ENCODE results near the gene CCZ1B. TPM values are rescaled to one million over a fixed set of nuclear protein-coding genes. Genes with fewer than 3 reads are reported as not detected.
"Not testable (repeated sequence)": the region's sequence is repeated elsewhere in the genome, so short reads cannot be mapped to it uniquely, and the experiment has no call there.

CCZ1B gene
- total RNA-seq (92.8 and 97.1 TPM in 2 replicates), polyA plus RNA-seq (20.3 and 47.4 TPM in 2 replicates), polyA minus RNA-seq (9.2 and 29.2 TPM in 2 replicates)
- total RNA-seq (2013): 93.7 TPM

- DNase-seq: peak; percentile 85
- H3K4me1 Mint-ChIP-seq; H3K79me2 ChIP-seq (ENCODE audit: control insufficient read depth, insufficient read depth, low read length); H3K27me3 ChIP-seq (replicated peaks in 1 of 4; ENCODE audit: control extremely low read depth in 1 of 4, control insufficient read depth in 3 of 4, insufficient read depth in 4 of 4, low read length in 3 of 4); H4K20me1 ChIP-seq (ENCODE audit: control insufficient read depth, insufficient read depth, low read length, poor library complexity, severe bottlenecking); intact Hi-C loops (cut with micrococcal nuclease); H3K9me3 ChIP-seq (ENCODE audit: control extremely low read depth in 1 of 3, control insufficient read depth in 2 of 3, insufficient read depth in 1 of 3, low read length in 2 of 3); H3K9me3 Mint-ChIP-seq (ENCODE audit: insufficient read depth); H3K4me1 ChIP-seq (ENCODE audit: control insufficient read depth in 2 of 2, insufficient read depth in 2 of 2, low read length in 2 of 2); POLR2A ChIA-PET; CTCF ChIA-PET; H3K4me2 ChIP-seq (replicated peaks; ENCODE audit: low read depth, low read length, poor library complexity, severe bottlenecking); H3K36me3 ChIP-seq (replicated peaks in 1 of 2; ENCODE audit: control extremely low read depth in 1 of 2, control insufficient read depth in 1 of 2, extremely low read depth in 1 of 2, insufficient read depth in 2 of 2, low read length in 1 of 2): not testable (repeated sequence)
- TF ChIP-seq CTCF (IDR thresholded peaks at IDR 0.05): peak; percentile 21
- under 1% methylated on average over 18 of the region's 35 CpGs for WGBS (ENCODE audit: insufficient coverage)
- Mint-ChIP-seq H3K27me3 (peaks cover 19% of the 10 kb centered on the region), H3K27ac (peak within 1 kb of the TSS; percentile 92), H3K4me3 (peak within 1 kb of the TSS; percentile 93)
- H2AFZ ChIP-seq (ENCODE audit: insufficient read depth, low read depth, low read length, poor library complexity, severe bottlenecking): peak within 1 kb of the TSS; percentile 80
- H3K4me3 ChIP-seq (ENCODE audit: control extremely low read depth in 1 of 5, extremely low read depth in 1 of 5, insufficient read depth in 1 of 5, low read depth in 2 of 5, low read length in 4 of 5): peak within 1 kb of the TSS in 4 of 5 experiments; percentile 49 to 62 (median 58)
- peak; percentile 94 for ATAC-seq (ENCODE audit: low read depth)
- peak within 1 kb of the TSS; percentile 59 to 60 for H3K27ac ChIP-seq (ENCODE audit: low read length in 2 of 2)
- peak within 1 kb of the TSS; percentile 61 for H3K9ac ChIP-seq (ENCODE audit: low read length)
These were observed at the start of gene CCZ1B for GRCh38 chr7:6826151-6826550. Gene CCZ1B, minus strand, starts transcription at chr7:6826275. Its CDS starts 78 bp downstream, at chr7:6826197.

DNA sequence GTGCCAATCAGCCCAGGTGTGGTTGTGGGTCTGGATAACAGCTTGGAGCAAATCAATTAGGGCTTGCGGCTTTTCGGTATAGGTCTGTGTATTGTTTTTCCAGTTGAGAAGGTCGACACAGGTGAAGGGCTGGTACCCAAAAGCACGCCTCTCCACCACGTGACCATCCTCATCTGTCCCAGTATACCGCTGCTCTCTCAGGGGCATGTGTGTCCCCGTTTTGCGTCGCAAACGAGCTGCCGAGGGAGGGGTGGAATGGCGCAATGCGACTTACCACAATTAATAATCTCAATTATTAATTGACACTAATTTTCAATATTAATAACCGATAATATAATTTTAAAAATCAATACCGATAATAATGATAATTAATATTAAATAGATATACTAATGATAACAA lies 48.9 kb upstream of the CCZ1B start:
- not testable (repeated sequence) for DNase-seq; H3K4me3 Mint-ChIP-seq; H3K4me2 ChIP-seq (replicated peaks; ENCODE audit: low read depth, low read length, poor library complexity, severe bottlenecking)

DNA sequence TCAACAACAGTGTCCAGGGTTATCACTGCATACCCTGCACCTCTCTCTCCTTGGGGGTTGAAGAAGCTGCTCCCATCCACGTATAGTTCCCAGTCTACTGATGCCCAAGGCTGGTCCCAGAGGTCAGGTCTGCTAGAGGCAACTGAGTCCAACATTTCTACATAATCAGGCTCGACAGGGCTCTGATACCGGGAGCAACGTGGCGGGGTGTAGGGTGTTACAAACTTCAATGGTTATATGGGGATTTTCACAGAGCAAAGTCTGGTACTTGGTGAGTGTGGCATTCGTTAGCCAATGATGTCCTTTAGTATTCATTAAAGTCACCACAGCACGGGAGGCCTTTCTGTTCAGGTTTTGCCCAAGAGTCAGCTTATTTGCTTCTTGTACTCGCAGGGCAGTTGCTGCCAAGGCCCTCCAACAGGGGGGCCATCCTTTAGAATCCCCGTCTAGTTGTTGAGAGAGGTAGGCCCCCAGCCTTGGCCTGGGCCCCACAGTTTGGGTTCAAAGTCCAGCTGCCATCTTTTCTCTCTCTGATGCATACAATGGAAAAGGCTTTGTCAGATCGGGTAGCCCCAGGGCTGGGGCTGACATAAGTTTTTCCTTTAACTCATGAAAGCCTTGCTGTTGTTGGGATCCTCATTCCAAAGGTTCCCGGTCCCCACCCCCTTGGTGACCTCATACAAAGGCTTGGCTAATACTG lies 46.3 kb upstream of the CCZ1B start:
- H3K9me3 ChIP-seq (ENCODE audit: control extremely low read depth in 1 of 3, control insufficient read depth in 2 of 3, insufficient read depth in 1 of 3, low read length in 2 of 3); H3K27ac Mint-ChIP-seq; POLR2A ChIA-PET; H3K4me1 Mint-ChIP-seq; H2AFZ ChIP-seq (ENCODE audit: insufficient read depth, low read depth, low read length, poor library complexity, severe bottlenecking); H3K9ac ChIP-seq (ENCODE audit: low read length); DNase-seq; ATAC-seq (ENCODE audit: low read depth); H3K4me3 Mint-ChIP-seq; H3K4me1 ChIP-seq (ENCODE audit: control insufficient read depth in 2 of 2, insufficient read depth in 2 of 2, low read length in 2 of 2); H3K27ac ChIP-seq (ENCODE audit: low read length in 2 of 2); intact Hi-C loops (cut with micrococcal nuclease); CTCF ChIA-PET; H3K79me2 ChIP-seq (ENCODE audit: control insufficient read depth, insufficient read depth, low read length); H4K20me1 ChIP-seq (ENCODE audit: control insufficient read depth, insufficient read depth, low read length, poor library complexity, severe bottlenecking); H3K4me2 ChIP-seq (replicated peaks; ENCODE audit: low read depth, low read length, poor library complexity, severe bottlenecking); H3K4me3 ChIP-seq (ENCODE audit: control extremely low read depth in 1 of 5, extremely low read depth in 1 of 5, insufficient read depth in 1 of 5, low read depth in 2 of 5, low read length in 4 of 5); H3K27me3 ChIP-seq (replicated peaks in 1 of 4; ENCODE audit: control extremely low read depth in 1 of 4, control insufficient read depth in 3 of 4, insufficient read depth in 4 of 4, low read length in 3 of 4); H3K9me3 Mint-ChIP-seq (ENCODE audit: insufficient read depth); H3K36me3 ChIP-seq (replicated peaks in 1 of 2; ENCODE audit: control extremely low read depth in 1 of 2, control insufficient read depth in 1 of 2, extremely low read depth in 1 of 2, insufficient read depth in 2 of 2, low read length in 1 of 2): not testable (repeated sequence)
- peaks cover 33% of the 10 kb centered on the region for H3K27me3 Mint-ChIP-seq
- 90% methylated on average over 6 of the region's 11 CpGs for WGBS (ENCODE audit: insufficient coverage)

More for the DNA sequence above, 48.9 kb upstream of the CCZ1B start:
- H3K27ac Mint-ChIP-seq; CTCF ChIA-PET; H3K4me1 Mint-ChIP-seq; H3K27ac ChIP-seq (ENCODE audit: low read length in 2 of 2); H3K9me3 Mint-ChIP-seq (ENCODE audit: insufficient read depth); POLR2A ChIA-PET; H3K36me3 ChIP-seq (replicated peaks in 1 of 2; ENCODE audit: control extremely low read depth in 1 of 2, control insufficient read depth in 1 of 2, extremely low read depth in 1 of 2, insufficient read depth in 2 of 2, low read length in 1 of 2); H3K79me2 ChIP-seq (ENCODE audit: control insufficient read depth, insufficient read depth, low read length); intact Hi-C loops (cut with micrococcal nuclease); ATAC-seq (ENCODE audit: low read depth); H4K20me1 ChIP-seq (ENCODE audit: control insufficient read depth, insufficient read depth, low read length, poor library complexity, severe bottlenecking); H3K4me3 ChIP-seq (ENCODE audit: control extremely low read depth in 1 of 5, extremely low read depth in 1 of 5, insufficient read depth in 1 of 5, low read depth in 2 of 5, low read length in 4 of 5); H3K27me3 ChIP-seq (replicated peaks in 1 of 4; ENCODE audit: control extremely low read depth in 1 of 4, control insufficient read depth in 3 of 4, insufficient read depth in 4 of 4, low read length in 3 of 4); H3K4me1 ChIP-seq (ENCODE audit: control insufficient read depth in 2 of 2, insufficient read depth in 2 of 2, low read length in 2 of 2); H2AFZ ChIP-seq (ENCODE audit: insufficient read depth, low read depth, low read length, poor library complexity, severe bottlenecking); H3K9me3 ChIP-seq (ENCODE audit: control extremely low read depth in 1 of 3, control insufficient read depth in 2 of 3, insufficient read depth in 1 of 3, low read length in 2 of 3); H3K9ac ChIP-seq (ENCODE audit: low read length): not testable (repeated sequence)
- H3K27me3 Mint-ChIP-seq: peaks cover 29% of the 10 kb centered on the region
- 100% methylated on average over 3 of the region's 15 CpGs for WGBS (ENCODE audit: insufficient coverage)

All from B cell (primary cell).